GM12875 (cell line): ENCODE results near the gene NR1H3.
A peak's percentile ranks its signal among the peaks of the same experiment; 100 is the strongest.

ENCODE experiments used
- H3K4me3 ChIP-seq: one replicate; pipeline ENCODE4 v1.5.1; 2011; ENCODE audit warnings: low read depth, low read length, control low read depth
- CTCF ChIP-seq: IDR thresholded peaks from 2 replicates; pipeline ENCODE4 v1.5.1; 2011; ENCODE audit warnings: low read depth, mild to moderate bottlenecking, control low read depth, inconsistent platforms, low read length, moderate library complexity, borderline replicate concordance; ENCODE audit not compliant: insufficient read depth

NR1H3 gene

DNA sequence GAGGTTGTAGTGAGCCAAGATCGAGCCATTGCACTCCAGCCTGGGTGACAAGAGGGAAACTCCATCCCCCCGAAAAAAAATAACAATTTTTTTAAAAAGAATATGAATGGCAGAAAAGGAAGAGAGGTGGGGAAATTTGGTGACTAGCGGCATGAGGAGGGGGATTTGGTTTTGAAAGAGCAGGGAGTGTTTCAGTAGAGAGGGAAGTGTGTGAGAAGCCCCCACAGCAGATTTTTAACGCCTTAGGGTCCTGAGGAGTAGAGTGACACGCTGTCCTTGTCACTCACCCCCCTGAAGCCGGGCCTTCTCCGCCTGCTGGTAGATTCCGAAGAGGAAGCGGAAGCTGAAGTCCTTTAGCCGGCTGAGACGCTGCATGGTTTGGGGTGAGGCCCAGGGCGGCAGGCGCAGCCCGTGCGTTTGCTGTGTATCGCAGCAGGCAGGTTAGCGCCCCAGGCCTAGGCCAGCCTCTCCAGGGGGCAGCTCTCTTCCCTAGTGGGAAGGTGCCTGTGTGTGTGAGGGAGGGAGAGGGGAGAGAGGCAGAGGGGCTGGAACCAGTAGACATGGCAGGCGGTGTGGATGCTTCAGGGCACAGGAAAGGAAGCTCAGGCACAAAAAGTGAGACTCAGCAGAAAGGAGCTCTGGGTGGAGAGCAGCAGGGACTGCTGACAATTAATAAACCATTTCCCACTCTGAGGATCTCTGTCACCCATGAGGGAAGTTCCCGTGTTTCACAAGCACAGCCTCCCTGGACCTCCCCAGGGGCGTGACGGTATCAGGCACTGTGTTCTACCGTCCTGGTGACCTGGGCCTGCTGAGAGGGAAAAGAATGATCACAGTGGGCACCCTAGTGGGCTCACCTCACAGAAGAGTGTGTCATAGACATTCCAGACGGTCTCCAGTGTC is 13.1 kb upstream of the NR1H3 start:
- H3K4me3 ChIP-seq, result no peak overlapping the region
- no peak for TF ChIP-seq CTCF

DNA sequence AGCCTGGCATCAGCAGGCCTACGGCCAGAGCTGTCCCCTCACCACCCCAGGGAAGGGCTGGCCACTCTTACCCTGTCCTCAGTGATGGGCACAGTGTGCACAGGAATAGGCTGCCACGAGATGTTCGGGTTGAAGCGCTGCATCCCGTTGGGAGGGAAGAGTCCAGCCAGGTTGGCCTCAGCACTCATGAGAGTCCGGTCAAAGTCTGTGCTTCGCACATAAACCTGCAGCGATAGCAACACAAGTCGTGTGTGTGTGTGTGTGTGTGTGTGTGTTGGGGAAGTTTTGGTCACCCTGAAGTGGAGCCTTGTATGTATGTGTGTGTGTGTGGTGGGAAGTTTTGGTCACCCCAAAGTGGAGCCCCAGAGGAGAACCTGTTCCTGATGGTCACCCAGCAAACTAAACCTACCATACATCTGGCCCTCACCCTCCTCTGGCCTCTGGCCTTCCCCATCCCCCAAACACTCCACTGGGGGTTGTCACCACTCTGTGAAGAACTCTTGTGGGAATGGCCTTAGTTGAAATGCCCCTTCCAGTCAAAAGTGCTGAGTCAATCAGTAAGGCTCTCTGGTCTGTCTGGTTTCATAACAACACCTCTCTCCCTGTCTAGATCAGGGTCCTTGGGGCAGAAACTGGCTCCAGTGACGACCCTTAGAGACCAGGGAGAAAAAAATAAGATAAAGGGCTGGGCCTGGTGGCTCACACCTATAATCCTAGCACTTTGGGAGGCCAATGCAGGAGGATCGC is 12.0 kb upstream of the NR1H3 start:
- no peak for TF ChIP-seq CTCF
- H3K4me3 ChIP-seq, result no peak overlapping the region

- H3K4me3 ChIP-seq, result no peak overlapping the region
- no peak for TF ChIP-seq CTCF
Measured at GRCh38 chr11:47247502-47247901, 10.3 kb upstream of the NR1H3 start.

DNA sequence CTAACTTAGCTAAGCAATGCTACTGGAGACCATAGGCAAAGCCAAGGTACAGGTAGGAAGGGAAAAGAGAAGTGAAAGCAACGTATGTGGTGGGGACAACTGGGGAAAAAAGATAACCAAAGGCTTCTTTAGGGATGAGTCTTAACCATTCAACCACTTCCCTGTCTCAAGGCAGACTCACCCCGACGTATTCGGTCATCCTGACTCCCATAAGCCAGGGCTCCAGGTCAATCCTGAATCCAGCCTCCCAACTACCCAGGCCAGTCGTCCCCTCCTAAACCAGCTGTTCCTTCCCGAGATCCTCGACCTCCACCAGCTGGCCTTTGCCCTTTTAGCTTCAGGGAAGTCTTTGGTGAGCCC is 9.5 kb upstream of the NR1H3 start:
- peak overlapping the region; percentile 88 for H3K4me3 ChIP-seq
- TF ChIP-seq CTCF, result no peak

DNA sequence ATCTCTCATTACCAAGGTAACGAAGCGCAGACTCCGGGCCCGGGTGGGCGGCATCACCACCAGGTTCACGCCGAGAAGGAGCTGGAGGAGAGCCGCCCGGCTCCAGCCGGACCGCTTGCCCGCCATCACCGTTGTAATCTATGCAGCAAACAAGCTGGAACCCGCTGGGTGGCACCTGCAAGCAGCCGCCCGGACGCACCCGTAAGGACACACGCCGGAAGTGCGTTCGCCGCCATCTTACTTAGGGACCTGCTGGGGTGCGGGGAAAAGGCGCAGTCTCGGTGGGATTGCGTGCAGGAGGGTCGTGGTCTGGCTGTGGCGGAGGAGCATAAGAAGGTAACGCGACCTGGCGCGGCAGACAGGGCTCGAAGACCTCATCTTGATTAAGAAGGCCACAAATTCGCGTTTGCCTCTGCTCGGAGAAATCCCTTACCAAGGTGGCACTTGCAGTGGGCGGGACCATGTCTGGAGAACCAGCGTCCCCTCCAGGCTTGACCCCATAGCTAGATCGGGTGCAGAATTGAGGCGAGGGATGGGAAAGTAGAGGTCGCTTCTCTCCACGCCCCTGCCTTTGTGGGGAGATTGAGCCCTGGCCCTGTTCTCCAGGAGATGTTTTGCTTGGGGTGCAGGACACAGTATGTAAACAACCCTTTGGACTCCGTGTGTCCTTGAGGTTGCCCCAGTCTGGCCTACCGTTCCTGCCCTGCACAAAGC is 9.0 kb upstream of the NR1H3 start, which contains the start of gene ACP2:
Gene ACP2 (minus strand): TSS at position 151 of the 714 bp plus-strand sequence. CDS start 25 bp downstream, at position 126.
- peak; percentile 32; the same call in 1 of the 2 replicates for TF ChIP-seq CTCF
- peak within 1 kb of the TSS; percentile 88 for H3K4me3 ChIP-seq

DNA sequence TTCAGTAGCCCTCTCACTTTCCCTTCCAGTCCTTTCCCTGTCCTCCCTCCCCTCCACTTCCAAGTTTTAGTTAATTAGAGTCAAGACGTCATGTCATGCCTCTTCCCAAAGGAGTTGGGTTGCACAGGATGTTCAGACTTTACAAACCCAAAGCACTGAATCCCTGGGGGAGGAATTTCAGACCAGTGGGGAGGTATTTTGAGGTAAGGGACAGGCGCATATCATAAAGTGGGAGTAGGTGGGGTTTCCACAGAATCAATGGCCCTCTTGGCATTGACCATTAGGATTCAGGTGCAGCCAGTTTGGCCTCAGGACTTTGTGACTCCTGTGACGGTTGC is 8.4 kb upstream of the NR1H3 start:
- TF ChIP-seq CTCF, result no peak
- peak overlapping the region; percentile 88 for H3K4me3 ChIP-seq
